Gastrocnemius medialis (tissue), 4 donors: ENCODE measurements around the gene FZD10.

Experiments
- POLR2A ChIP-seq, 2 donors: fragments of 450-650 bp; IDR thresholded peaks; one replicate each; pipeline ENCODE4 v1.6.1; 2017; ENCODE audit warnings: antibody characterized with exemption in 2 of 2, mild to moderate bottlenecking in 2 of 2, moderate library complexity in 2 of 2
- TF ChIP-seq, protein P1 (sequence below), 5 experiments: fragments of 450-650 bp in 3 of 5; fragments of 200-600 bp in 2 of 5; sonication (generic) in 2 of 5; IDR thresholded peaks in 4 of 5; conservative IDR thresholded peaks in 1 of 5; 1 replicate in 4 of 5; 2 replicates in 1 of 5; pipeline ENCODE4 v1.5.1; 2016 to 2019; ENCODE audit warnings: antibody characterized with exemption in 5 of 5, mild to moderate bottlenecking in 3 of 5, moderate library complexity in 3 of 5

DNA sequence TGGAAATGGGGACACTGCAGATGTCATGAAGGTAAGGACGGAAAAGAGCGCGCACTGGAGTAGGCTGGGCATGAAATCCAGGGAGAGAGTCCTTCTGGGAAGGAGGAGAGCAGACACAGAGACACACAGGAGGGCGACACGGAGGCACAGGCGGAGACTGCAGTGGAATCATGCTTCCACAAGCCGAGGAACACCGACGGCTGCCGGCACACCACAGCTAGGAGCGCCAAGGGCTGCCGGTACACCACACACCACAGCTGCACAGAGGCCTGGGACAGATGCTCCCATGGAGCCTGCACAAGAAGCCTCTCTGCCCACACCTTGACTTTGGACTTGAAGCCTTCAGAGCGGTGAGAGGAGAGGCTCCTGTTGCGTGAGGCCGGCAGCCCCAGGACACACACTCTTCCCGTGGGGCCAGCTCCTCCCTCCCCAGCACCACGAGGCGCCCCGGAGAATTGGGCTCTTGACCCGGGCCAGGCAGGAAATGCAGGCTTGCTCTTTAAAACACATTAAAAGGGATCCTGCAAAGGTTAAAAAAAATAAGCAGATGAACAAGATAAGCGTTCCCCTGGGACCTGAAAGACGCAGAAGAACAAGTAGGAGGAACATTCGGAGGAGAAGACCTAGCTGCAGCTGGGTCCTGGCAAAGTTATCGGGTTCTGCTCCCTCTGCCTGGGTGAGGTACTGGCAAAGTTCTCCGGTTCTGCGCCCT lies 28.3 kb upstream of the FZD10 start:
- TF ChIP-seq, protein P1, sequence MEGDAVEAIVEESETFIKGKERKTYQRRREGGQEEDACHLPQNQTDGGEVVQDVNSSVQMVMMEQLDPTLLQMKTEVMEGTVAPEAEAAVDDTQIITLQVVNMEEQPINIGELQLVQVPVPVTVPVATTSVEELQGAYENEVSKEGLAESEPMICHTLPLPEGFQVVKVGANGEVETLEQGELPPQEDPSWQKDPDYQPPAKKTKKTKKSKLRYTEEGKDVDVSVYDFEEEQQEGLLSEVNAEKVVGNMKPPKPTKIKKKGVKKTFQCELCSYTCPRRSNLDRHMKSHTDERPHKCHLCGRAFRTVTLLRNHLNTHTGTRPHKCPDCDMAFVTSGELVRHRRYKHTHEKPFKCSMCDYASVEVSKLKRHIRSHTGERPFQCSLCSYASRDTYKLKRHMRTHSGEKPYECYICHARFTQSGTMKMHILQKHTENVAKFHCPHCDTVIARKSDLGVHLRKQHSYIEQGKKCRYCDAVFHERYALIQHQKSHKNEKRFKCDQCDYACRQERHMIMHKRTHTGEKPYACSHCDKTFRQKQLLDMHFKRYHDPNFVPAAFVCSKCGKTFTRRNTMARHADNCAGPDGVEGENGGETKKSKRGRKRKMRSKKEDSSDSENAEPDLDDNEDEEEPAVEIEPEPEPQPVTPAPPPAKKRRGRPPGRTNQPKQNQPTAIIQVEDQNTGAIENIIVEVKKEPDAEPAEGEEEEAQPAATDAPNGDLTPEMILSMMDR (IDR thresholded peaks at IDR 0.05 in 4 of 5, conservative IDR thresholded peaks at IDR 0.05 in 1 of 5), result no peak
- no peak for TF ChIP-seq POLR2A (IDR thresholded peaks at IDR 0.05)
